HepG2 (cell line): Measurements from ENCODE around the gene PISD. TPM values are rescaled to one million over a fixed set of nuclear protein-coding genes. Genes with fewer than 3 reads are reported as not detected.

Experiments used
- MEIS1 ChIP-seq: sonication (generic); formaldehyde crosslinking; IDR thresholded peaks from 2 replicates; pipeline ENCODE4 v1.9.0; 2021; ENCODE audit warnings: mild to moderate bottlenecking, missing genetic modification reagents, moderate library complexity, borderline replicate concordance
- MTA1 ChIP-seq: sonication (generic); formaldehyde crosslinking; IDR thresholded peaks from 2 replicates; pipeline ENCODE4 v1.4.0; 2020; ENCODE audit warnings: missing genetic modification reagents, mild to moderate bottlenecking, borderline replicate concordance
- PHF21A ChIP-seq: sonication (generic); formaldehyde crosslinking; IDR thresholded peaks from 2 replicates; pipeline ENCODE4 v1.5.0; 2020; ENCODE audit warnings: mild to moderate bottlenecking, missing genetic modification reagents
- POLR2A ChIP-seq, 2 experiments: IDR thresholded peaks; 2 replicates each; pipeline ENCODE4 v1.6.1; 2011; ENCODE audit warnings: low read depth in 2 of 2, low read length in 2 of 2, mild to moderate bottlenecking in 1 of 2, moderate library complexity in 1 of 2; ENCODE audit not compliant: insufficient read depth in 1 of 2
- SRF ChIP-seq: IDR thresholded peaks from 2 replicates; pipeline ENCODE4 v1.6.1; 2011; ENCODE audit warnings: mild to moderate bottlenecking, low read depth, low read length, moderate library complexity
- TCF12 ChIP-seq, 2 experiments: fragments of 450-650 bp in 1 of 2; sonication (generic) in 1 of 2; formaldehyde crosslinking in 1 of 2; IDR thresholded peaks; 2 replicates each; pipeline versions ENCODE4 v1.6.1 to v1.8.0; 2017 to 2022; ENCODE audit warnings: antibody characterized with exemption in 1 of 2, mild to moderate bottlenecking in 1 of 2, missing genetic modification reagents in 1 of 2, moderate library complexity in 1 of 2
- ZBTB46 ChIP-seq: sonication (generic); formaldehyde crosslinking; IDR thresholded peaks from 2 replicates; pipeline ENCODE4 v1.4.0; 2020; ENCODE audit warnings: mild to moderate bottlenecking, missing genetic modification reagents, borderline replicate concordance
- ZNF512B ChIP-seq: sonication (generic); formaldehyde crosslinking; IDR thresholded peaks from 2 replicates; pipeline ENCODE4 v1.5.1; 2020; ENCODE audit warnings: missing genetic modification reagents, mild to moderate bottlenecking, borderline replicate concordance
- ZNF552 ChIP-seq: sonication (generic); formaldehyde crosslinking; IDR thresholded peaks from 2 replicates; pipeline ENCODE4 v1.9.0; 2022; ENCODE audit warnings: missing genetic modification reagents, mild to moderate bottlenecking, borderline replicate concordance
- ZNF615 ChIP-seq: sonication (generic); formaldehyde crosslinking; IDR thresholded peaks from 2 replicates; pipeline ENCODE4 v1.5.0; 2020; ENCODE audit warnings: mild to moderate bottlenecking, missing genetic modification reagents, borderline replicate concordance
- ZNF639 ChIP-seq: conservative IDR thresholded peaks from 2 replicates; pipeline ENCODE4 v1.6.1; 2018; ENCODE audit warnings: missing genetic modification reagents
- ZNF687 ChIP-seq: sonication (generic); formaldehyde crosslinking; IDR thresholded peaks from 2 replicates; pipeline ENCODE4 v1.5.1; 2020; ENCODE audit warnings: mild to moderate bottlenecking, missing genetic modification reagents, moderate library complexity
- ZNF7 ChIP-seq: IDR thresholded peaks from 2 replicates; pipeline ENCODE4 v1.6.1; 2016; ENCODE audit warnings: missing biosample characterization, missing genetic modification reagents
- ZNF703 ChIP-seq: sonication (generic); formaldehyde crosslinking; IDR thresholded peaks from 2 replicates; pipeline ENCODE4 v1.5.1; 2020; ENCODE audit warnings: missing genetic modification reagents, mild to moderate bottlenecking, moderate library complexity, borderline replicate concordance
- ZNF710 ChIP-seq: sonication (generic); formaldehyde crosslinking; IDR thresholded peaks from 2 replicates; pipeline ENCODE4 v1.5.0; 2020; ENCODE audit warnings: mild to moderate bottlenecking, missing genetic modification reagents, borderline replicate concordance
- ZNF768 ChIP-seq: sonication (generic); formaldehyde crosslinking; IDR thresholded peaks from 2 replicates; pipeline ENCODE4 v1.4.0; 2020; ENCODE audit warnings: missing genetic modification reagents
- ZSCAN29 ChIP-seq: sonication (generic); formaldehyde crosslinking; conservative IDR thresholded peaks from 2 replicates; pipeline ENCODE4 v1.4.0; 2020; ENCODE audit warnings: mild to moderate bottlenecking, missing genetic modification reagents
- polyA plus RNA-seq, 8 experiments: library from polyadenylated mRNA; depleted of rRNA in 3 of 8; stranded (reverse) in 7 of 8; unstranded in 1 of 8; fragments of >200 nt; fragmentation: Illumina TruSeq in 4 of 8; extraction: Trizol in 4 of 8; gene quantifications; 2 replicates each; pipeline versions ENCODE4 v1.2.1 to v1.2.3, GENCODE V29; 2011 to 2016; ENCODE audit warnings: low read depth in 4 of 8, missing spikeins in 1 of 8, mixed read lengths in 1 of 8; ENCODE audit not compliant: insufficient read depth in 1 of 8
- total RNA-seq, 5 experiments: library from RNA; depleted of rRNA; stranded (reverse); fragments of >200 nt; fragmentation: Illumina TruSeq; extraction: Trizol; gene quantifications; 2 replicates each; pipeline ENCODE4 v1.2.3, GENCODE V29; 2016; ENCODE audit warnings: low read depth in 1 of 5

The PISD gene
- total and polyA plus RNA-seq, 2 of the 13 experiments (the other 11 are each of a cell fraction or from before 2014, with no cell fraction given), result 30.1 to 47.7 TPM

GRCh38 chr22:31579835-31580242 lies 82.2 kb downstream of the PISD start (continued):
- peak; percentile 75; the same call in 1 of the 2 replicates for TF ChIP-seq ZNF710
- TF ChIP-seq ZNF7, result no peak
- peak; percentile 67 for TF ChIP-seq MEIS1
- no peak for TF ChIP-seq ZNF687
- no peak for TF ChIP-seq ZNF552 (CRISPR knock-in tag)
- TF ChIP-seq ZNF512B (CRISPR knock-in tag), result no peak
- TF ChIP-seq ZNF703, result no peak
- TF ChIP-seq POLR2A (IDR thresholded peaks at IDR 0.05; ENCODE audit: insufficient read depth in 1 of 2, low read depth in 2 of 2, low read length in 2 of 2), result peak in 1 of 2 experiments; percentile 39; a peak in 1 of 4 replicates
- TF ChIP-seq ZBTB46 (CRISPR knock-in tag), result no peak
- TF ChIP-seq PHF21A (CRISPR knock-in tag), result peak; percentile 95
- TF ChIP-seq ZNF615 (CRISPR knock-in tag), result no peak
- no peak; the same call in 1 of the 2 replicates for TF ChIP-seq MTA1
- no peak for TF ChIP-seq ZNF639 (CRISPR knock-in tag)
- TF ChIP-seq TCF12 (IDR thresholded peaks at IDR 0.05), result no peak
- 0 out of 2 replicates have a peak, but pooled peaks have one; percentile 31 for TF ChIP-seq TCF12 (CRISPR knock-in tag; IDR thresholded peaks at IDR 0.05)
- TF ChIP-seq ZSCAN29, result peak; percentile 81
- TF ChIP-seq SRF, result no peak
- no peak for TF ChIP-seq ZNF768
